ENCODE data around the gene AZU1. TPM values are rescaled to one million over a fixed set of nuclear protein-coding genes. Genes with fewer than 3 reads are reported as not detected.

Gene AZU1
- polyA plus RNA-seq, 3 donors: 2.7 to 5.7 (median 4.3) TPM

- H3K27me3 ChIP-seq (ENCODE audit: control insufficient read depth in 2 of 2, insufficient read depth in 2 of 2, low read length in 2 of 2): peaks cover 0 to 11% of the 10 kb centered on the region in 2 donors
- peaks cover 0 to 5% (median 2%) of the 10 kb centered on the region in 3 donors for H3K27me3 Mint-ChIP-seq (ENCODE audit: low read depth in 3 of 3)
- no peak overlapping the region for H3K4me2 ChIP-seq (replicated peaks; ENCODE audit: extremely low read depth, low read length, poor library complexity, severe bottlenecking)
- no peak overlapping the region for H3K9ac ChIP-seq (ENCODE audit: insufficient read depth, low read length, poor library complexity, severe bottlenecking)
- H3K36me3 Mint-ChIP-seq: peaks cover 29 to 44% of the 10 kb centered on the region in 2 donors
- no peak for TF ChIP-seq CTCF (IDR thresholded peaks at IDR 0.05)
- 91% methylated on average over 16 of the region's 16 CpGs for WGBS (ENCODE audit: insufficient coverage)
- no peaks in the 10 kb centered on the region for H3K79me2 ChIP-seq (ENCODE audit: insufficient read depth, low read length)
- H3K36me3 ChIP-seq (replicated peaks in 1 of 2; ENCODE audit: control insufficient read depth in 1 of 2, insufficient read depth in 2 of 2, low read length in 2 of 2): peaks cover 10 to 18% of the 10 kb centered on the region in 2 donors
- H3K4me1 Mint-ChIP-seq: peaks cover 19% of the 10 kb centered on the region
- peaks cover 72% of the 10 kb centered on the region for H4K20me1 ChIP-seq (ENCODE audit: insufficient read depth, low read length)
- no peak overlapping the region for H3K27ac Mint-ChIP-seq
- H3K4me1 ChIP-seq (ENCODE audit: control insufficient read depth in 1 of 2, insufficient read depth in 2 of 2, low read length in 2 of 2): peaks cover 24 to 25% of the 10 kb centered on the region in 2 donors
- no peak overlapping the region for H3K27ac ChIP-seq (ENCODE audit: low read depth in 1 of 2, low read length in 2 of 2)
- no peak overlapping the region for H2AFZ ChIP-seq (ENCODE audit: insufficient read depth, low read depth, low read length, poor library complexity, severe bottlenecking)
- no peaks in the 10 kb centered on the region for H3K9me3 ChIP-seq (replicated peaks in 1 of 2; ENCODE audit: control insufficient read depth in 1 of 2, insufficient read depth in 1 of 2, low read length in 2 of 2)
- no peak overlapping the region for H3K4me3 ChIP-seq (replicated peaks in 1 of 3; ENCODE audit: low read depth in 2 of 3, low read length in 3 of 3)
- no peak for DNase-seq
- peaks cover 0 to 2% (median 0%) of the 10 kb centered on the region in 7 donors for H3K9me3 Mint-ChIP-seq
- no peak overlapping the region for H3K4me3 Mint-ChIP-seq
- intact Hi-C loops (cut with micrococcal nuclease): loop anchor here in 1 of 2 donors (10.0 kb wide), 1 partner anchor 377 kb away; the partner anchor contains the start of genes ATP5F1D and MIDN
These were observed 39.7 kb downstream of the AZU1 start for GRCh38 chr19:867301-867793.

- Histone ChIP-seq H4K20me1 (ENCODE audit: insufficient read depth, low read length) (peaks cover 66% of the 10 kb centered on the region), H3K4me2 (replicated peaks; ENCODE audit: extremely low read depth, low read length, poor library complexity, severe bottlenecking) (no peak overlapping the region), H3K27ac (ENCODE audit: low read depth in 1 of 2, low read length in 2 of 2) (no peak overlapping the region), H3K4me1 (ENCODE audit: control insufficient read depth in 1 of 2, insufficient read depth in 2 of 2, low read length in 2 of 2) (peaks cover 21 to 23% of the 10 kb centered on the region in 2 donors), H3K9me3 (replicated peaks in 1 of 2; ENCODE audit: control insufficient read depth in 1 of 2, insufficient read depth in 1 of 2, low read length in 2 of 2) (no peaks in the 10 kb centered on the region), H3K4me3 (replicated peaks in 1 of 3; ENCODE audit: low read depth in 2 of 3, low read length in 3 of 3) (no peak overlapping the region), H3K36me3 (replicated peaks in 1 of 2; ENCODE audit: control insufficient read depth in 1 of 2, insufficient read depth in 2 of 2, low read length in 2 of 2) (peaks cover 10 to 18% of the 10 kb centered on the region in 2 donors), H3K27me3 (ENCODE audit: control insufficient read depth in 2 of 2, insufficient read depth in 2 of 2, low read length in 2 of 2) (peaks cover 0 to 11% of the 10 kb centered on the region in 2 donors), H2AFZ (ENCODE audit: insufficient read depth, low read depth, low read length, poor library complexity, severe bottlenecking) (no peak overlapping the region), H3K9ac (ENCODE audit: insufficient read depth, low read length, poor library complexity, severe bottlenecking) (no peak overlapping the region), H3K79me2 (ENCODE audit: insufficient read depth, low read length) (no peaks in the 10 kb centered on the region)
- peaks cover 0 to 5% (median 2%) of the 10 kb centered on the region in 3 donors for H3K27me3 Mint-ChIP-seq (ENCODE audit: low read depth in 3 of 3)
- peaks cover 0 to 2% (median 0%) of the 10 kb centered on the region in 7 donors for H3K9me3 Mint-ChIP-seq
- WGBS (ENCODE audit: insufficient coverage): 93% methylated on average over 36 of the region's 39 CpGs
- no peak overlapping the region for H3K4me3 Mint-ChIP-seq
- H3K4me1 Mint-ChIP-seq: peaks cover 17% of the 10 kb centered on the region
- no peak overlapping the region for H3K27ac Mint-ChIP-seq
- peaks cover 29 to 44% of the 10 kb centered on the region in 2 donors for H3K36me3 Mint-ChIP-seq
- TF ChIP-seq CTCF (IDR thresholded peaks at IDR 0.05): no peak
- DNase-seq: no peak
- intact Hi-C loops (cut with micrococcal nuclease): loop anchor here in 1 of 2 donors (10.0 kb wide), 1 partner anchor 377 kb away; the partner anchor contains the start of genes ATP5F1D and MIDN
These were observed 40.3 kb downstream of the AZU1 start for GRCh38 chr19:867855-868457.
